AG04450 (cell line): ENCODE data around the gene CYTH3. TPM values are rescaled to one million over a fixed set of nuclear protein-coding genes. Genes with fewer than 3 reads are reported as not detected.

Experiments used
- CTCF ChIA-PET: fragments of 300-600, 350-600 bp; formaldehyde crosslinking; extraction: SDS; loops from one replicate; lab custom pipeline; 2022; ENCODE audit warnings: antibody characterized with exemption, inconsistent platforms; lab: Charles Lee
- POLR2A ChIA-PET: fragments of 350-600 bp; formaldehyde crosslinking; extraction: SDS; loops from one replicate; lab custom pipeline; 2021; ENCODE audit warnings: antibody characterized with exemption, inconsistent platforms; lab: Yijun Ruan, JAX
- DNase-seq: peaks from one replicate; pipeline ENCODE4 v3.0.0-alpha.2; 2011; ENCODE audit warnings: low read depth, low spot score
- H3K27ac ChIP-seq: one replicate; pipeline ENCODE4 v1.5.1; 2012; ENCODE audit warnings: low read depth, low read length, control low read depth
- H3K27me3 ChIP-seq: one replicate; pipeline ENCODE4 v1.6.0; 2012; ENCODE audit warnings: low read length; ENCODE audit not compliant: control insufficient read depth, insufficient read depth
- H3K4me3 ChIP-seq: 2 replicates; pipeline ENCODE4 v1.5.1; 2011; ENCODE audit warnings: mild to moderate bottlenecking, low read depth, low read length, control low read depth
- H3K9me3 ChIP-seq: 2 replicates; pipeline ENCODE4 v1.5.1; 2012; ENCODE audit warnings: low read length; ENCODE audit not compliant: control insufficient read depth, insufficient read depth
- polyA plus RNA-seq: library from polyadenylated mRNA; depleted of rRNA; stranded (reverse); fragments of >200 nt; gene quantifications from 2 replicates; pipeline ENCODE4 v1.2.3, GENCODE V29; 2011
- TF ChIP-seq, protein P1 (sequence below): IDR thresholded peaks from 2 replicates; pipeline ENCODE4 v1.5.1; 2011; ENCODE audit warnings: low read depth, low read length, control low read depth, inconsistent platforms

The CYTH3 gene
- polyA plus RNA-seq, 1 experiment: 30.2 TPM

DNA sequence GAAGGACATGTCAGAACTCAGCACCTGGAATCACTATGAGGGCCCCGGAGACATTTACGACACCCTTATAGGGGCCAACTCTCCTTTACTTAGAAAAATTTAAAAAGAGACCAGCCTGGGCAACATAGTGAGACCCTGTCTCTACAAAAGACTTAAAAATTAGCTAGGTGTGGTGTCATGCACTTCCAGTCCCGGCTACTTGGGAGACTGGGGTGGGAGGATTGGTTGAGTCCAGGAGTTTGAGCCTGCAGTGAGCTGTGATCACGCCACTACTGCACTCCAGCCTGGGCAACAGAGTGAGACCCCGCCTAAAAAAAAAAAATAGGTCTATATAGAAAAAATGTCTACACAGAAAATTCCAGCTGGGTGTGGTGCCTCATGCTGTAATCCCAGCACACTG is 7.5 kb upstream of the CYTH3 start:
- ChIA-PET CTCF (interaction anchor here (1.1 kb wide), 1 partner anchor 120 kb away, joined by 3 read pairs; no protein-coding TSS in a partner anchor), POLR2A (no interaction called here)
- Histone ChIP-seq H3K27me3 (no peaks in the 10 kb centered on the region), H3K27ac (no peak overlapping the region), H3K4me3 (no peak overlapping the region), H3K9me3 (peaks cover 6% of the 10 kb centered on the region; the same call in 1 of the 2 replicates)
- DNase-seq: no peak
- TF ChIP-seq, protein P1, sequence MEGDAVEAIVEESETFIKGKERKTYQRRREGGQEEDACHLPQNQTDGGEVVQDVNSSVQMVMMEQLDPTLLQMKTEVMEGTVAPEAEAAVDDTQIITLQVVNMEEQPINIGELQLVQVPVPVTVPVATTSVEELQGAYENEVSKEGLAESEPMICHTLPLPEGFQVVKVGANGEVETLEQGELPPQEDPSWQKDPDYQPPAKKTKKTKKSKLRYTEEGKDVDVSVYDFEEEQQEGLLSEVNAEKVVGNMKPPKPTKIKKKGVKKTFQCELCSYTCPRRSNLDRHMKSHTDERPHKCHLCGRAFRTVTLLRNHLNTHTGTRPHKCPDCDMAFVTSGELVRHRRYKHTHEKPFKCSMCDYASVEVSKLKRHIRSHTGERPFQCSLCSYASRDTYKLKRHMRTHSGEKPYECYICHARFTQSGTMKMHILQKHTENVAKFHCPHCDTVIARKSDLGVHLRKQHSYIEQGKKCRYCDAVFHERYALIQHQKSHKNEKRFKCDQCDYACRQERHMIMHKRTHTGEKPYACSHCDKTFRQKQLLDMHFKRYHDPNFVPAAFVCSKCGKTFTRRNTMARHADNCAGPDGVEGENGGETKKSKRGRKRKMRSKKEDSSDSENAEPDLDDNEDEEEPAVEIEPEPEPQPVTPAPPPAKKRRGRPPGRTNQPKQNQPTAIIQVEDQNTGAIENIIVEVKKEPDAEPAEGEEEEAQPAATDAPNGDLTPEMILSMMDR: no peak

- POLR2A ChIA-PET: no interaction called here
- H3K27ac ChIP-seq: no peak overlapping the region
These were observed 6.9 kb upstream of the CYTH3 start for GRCh38 chr7:6279341-6279740.

DNA sequence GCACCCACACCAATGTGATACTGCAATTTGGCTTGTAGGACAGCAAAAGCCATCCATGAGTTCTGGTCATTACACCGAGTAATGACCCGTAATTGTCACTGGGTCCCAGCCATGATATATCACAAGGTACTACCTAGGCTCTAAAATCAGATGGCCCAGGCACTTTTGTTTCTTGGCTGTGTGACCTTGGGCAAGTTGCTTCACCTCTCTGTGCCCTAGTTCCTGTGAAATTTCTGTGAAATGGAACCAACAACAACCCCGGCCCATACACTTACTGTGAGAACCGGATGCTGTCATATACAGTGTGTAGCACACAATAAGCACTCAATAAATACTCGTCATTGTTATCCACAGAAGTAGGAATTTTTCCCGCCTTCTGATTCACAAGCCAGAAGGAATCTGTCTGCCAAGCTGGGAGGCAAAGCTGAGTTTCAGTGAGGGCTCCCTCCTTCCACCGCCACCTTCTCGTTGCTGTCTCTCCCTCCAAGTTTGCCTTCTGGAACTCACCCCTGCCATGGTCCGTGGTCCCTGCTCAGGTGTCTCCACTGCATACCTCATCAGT is 6.4 kb upstream of the CYTH3 start:
- ChIA-PET CTCF (no interaction called here), POLR2A (no interaction called here)
- no peak overlapping the region for H3K27ac ChIP-seq
- TF ChIP-seq, protein P1: no peak
- no peak overlapping the region for H3K4me3 ChIP-seq
- H3K27me3 ChIP-seq: no peaks in the 10 kb centered on the region
- DNase-seq: no peak
- H3K9me3 ChIP-seq: peaks cover under 1% of the 10 kb centered on the region; the same call in 1 of the 2 replicates

More at GRCh38 chr7:6279341-6279740, 6.9 kb upstream of the CYTH3 start:
- Histone ChIP-seq H3K27me3 (no peaks in the 10 kb centered on the region), H3K9me3 (peaks cover 2% of the 10 kb centered on the region; the same call in 1 of the 2 replicates), H3K4me3 (no peak overlapping the region)
- CTCF ChIA-PET: interaction anchor here (1.1 kb wide), 1 partner anchor 119 kb away, joined by 3 read pairs; no protein-coding TSS in a partner anchor
- no peak for DNase-seq
- TF ChIP-seq, protein P1: no peak

DNA sequence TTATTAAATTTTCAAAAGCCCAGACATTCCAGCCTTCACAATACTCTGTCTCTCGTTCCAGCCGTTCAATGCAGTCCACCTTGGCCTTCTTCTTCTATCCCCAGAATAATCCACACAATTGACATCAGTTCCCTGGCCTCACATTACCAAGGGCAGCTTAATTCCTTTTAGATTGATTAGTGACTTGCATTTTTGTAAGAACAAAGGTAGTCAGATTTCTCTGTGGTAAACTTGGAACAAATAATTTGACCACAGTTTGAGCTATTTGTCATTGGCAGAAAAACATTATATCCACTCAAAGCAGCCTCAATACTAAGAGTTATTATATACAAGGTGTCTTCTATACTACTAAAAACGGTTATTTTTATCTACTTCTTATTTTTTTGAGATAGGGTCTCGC is 5.1 kb upstream of the CYTH3 start:
- Histone ChIP-seq H3K9me3 (no peaks in the 10 kb centered on the region), H3K27me3 (no peaks in the 10 kb centered on the region), H3K4me3 (no peak overlapping the region), H3K27ac (no peak overlapping the region)
- CTCF ChIA-PET: interaction anchor here (1.1 kb wide), 1 partner anchor 117 kb away, joined by 3 read pairs; no protein-coding TSS in a partner anchor
- TF ChIP-seq, protein P1: no peak
- POLR2A ChIA-PET: no interaction called here
- DNase-seq: no peak

- ChIA-PET POLR2A (no interaction called here), CTCF (interaction anchor here (1.1 kb wide), 1 partner anchor 117 kb away, joined by 3 read pairs; no protein-coding TSS in a partner anchor)
- H3K4me3 ChIP-seq: no peak overlapping the region
- TF ChIP-seq, protein P1: no peak
- DNase-seq: no peak
- no peaks in the 10 kb centered on the region for H3K27me3 ChIP-seq
- H3K27ac ChIP-seq: no peak overlapping the region
- H3K9me3 ChIP-seq: no peaks in the 10 kb centered on the region; the same call in 1 of the 2 replicates
These were observed 4.5 kb upstream of the CYTH3 start for GRCh38 chr7:6276911-6277408.
